ENCODE results near the gene ASH1L.
"Not testable (repeated sequence)": the region's sequence is repeated elsewhere in the genome, so short reads cannot be mapped to it uniquely, and the experiment has no call there.

The ASH1L gene

GRCh38 chr1:155328856-155329255, 233.7 kb downstream of the ASH1L start:
- DNase-seq (ENCODE audit: low spot score): not testable (repeated sequence)

GRCh38 chr1:155327981-155328380, 234.6 kb downstream of the ASH1L start:
- no peak for DNase-seq (ENCODE audit: low spot score)

GRCh38 chr1:155326631-155327037, 236.0 kb downstream of the ASH1L start:
- DNase-seq (ENCODE audit: low spot score): no peak

- no peak for DNase-seq (ENCODE audit: low spot score)
Observed at GRCh38 chr1:155326020-155326526, 236.5 kb downstream of the ASH1L start.

- DNase-seq (ENCODE audit: low spot score): no peak
Observed at GRCh38 chr1:155325603-155325893, 237.1 kb downstream of the ASH1L start.

GRCh38 chr1:155324717-155325602, 237.6 kb downstream of the ASH1L start:
- DNase-seq (ENCODE audit: low spot score): peak; percentile 75

- DNase-seq (ENCODE audit: low spot score): peak; percentile 97
Observed at GRCh38 chr1:155324037-155324716, 238.4 kb downstream of the ASH1L start.

- peak; percentile 84 for DNase-seq (ENCODE audit: low spot score)
Observed at GRCh38 chr1:155323729-155324036, 238.9 kb downstream of the ASH1L start.

GRCh38 chr1:155322953-155323728, 239.5 kb downstream of the ASH1L start:
- DNase-seq (ENCODE audit: low spot score): peak; percentile 87

GRCh38 chr1:155322571-155322952, 240.0 kb downstream of the ASH1L start:
- DNase-seq (ENCODE audit: low spot score): no peak

GRCh38 chr1:155321639-155322503, 240.7 kb downstream of the ASH1L start:
- DNase-seq (ENCODE audit: low spot score): no peak

GRCh38 chr1:155320661-155321617, 241.7 kb downstream of the ASH1L start, which contains the start of gene RUSC1:
RUSC1 (plus strand) TSS chr1:155320894; CDS start chr1:155321774, 880 bp downstream.
- no peak for DNase-seq (ENCODE audit: low spot score)

GRCh38 chr1:155320252-155320651, 242.4 kb downstream of the ASH1L start:
- DNase-seq (ENCODE audit: low spot score): no peak

GRCh38 chr1:155319536-155319935, 243.1 kb downstream of the ASH1L start:
- no peak for DNase-seq (ENCODE audit: low spot score)

GRCh38 chr1:155318082-155318481, 244.5 kb downstream of the ASH1L start:
- no peak for DNase-seq (ENCODE audit: low spot score)

- DNase-seq (ENCODE audit: low spot score): no peak
Observed at GRCh38 chr1:155316922-155317321, 245.7 kb downstream of the ASH1L start.

GRCh38 chr1:155313261-155313660, 249.3 kb downstream of the ASH1L start:
- DNase-seq (ENCODE audit: low spot score): no peak

- peak; percentile 51 for DNase-seq (ENCODE audit: low spot score)
Observed at GRCh38 chr1:155309423-155310021, 253.1 kb downstream of the ASH1L start.

GRCh38 chr1:155308493-155309422, 253.8 kb downstream of the ASH1L start, which contains the start of gene FDPS:
FDPS (plus strand) TSS chr1:155308866; CDS start chr1:155309790, 924 bp downstream.
- peak; percentile 98 for DNase-seq (ENCODE audit: low spot score)
